Stimulated activated CD4-positive, alpha-beta T cell treated with anti-CD3 and anti-CD28 coated beads, Interleukin-15, amount 100 ng/mL, for 24 hours (primary cell): ENCODE results near the gene SWSAP1.

ENCODE experiments used
- DNase-seq: peaks from one replicate; pipeline ENCODE4 v3.0.0-alpha.2; 2020

Gene SWSAP1

DNA sequence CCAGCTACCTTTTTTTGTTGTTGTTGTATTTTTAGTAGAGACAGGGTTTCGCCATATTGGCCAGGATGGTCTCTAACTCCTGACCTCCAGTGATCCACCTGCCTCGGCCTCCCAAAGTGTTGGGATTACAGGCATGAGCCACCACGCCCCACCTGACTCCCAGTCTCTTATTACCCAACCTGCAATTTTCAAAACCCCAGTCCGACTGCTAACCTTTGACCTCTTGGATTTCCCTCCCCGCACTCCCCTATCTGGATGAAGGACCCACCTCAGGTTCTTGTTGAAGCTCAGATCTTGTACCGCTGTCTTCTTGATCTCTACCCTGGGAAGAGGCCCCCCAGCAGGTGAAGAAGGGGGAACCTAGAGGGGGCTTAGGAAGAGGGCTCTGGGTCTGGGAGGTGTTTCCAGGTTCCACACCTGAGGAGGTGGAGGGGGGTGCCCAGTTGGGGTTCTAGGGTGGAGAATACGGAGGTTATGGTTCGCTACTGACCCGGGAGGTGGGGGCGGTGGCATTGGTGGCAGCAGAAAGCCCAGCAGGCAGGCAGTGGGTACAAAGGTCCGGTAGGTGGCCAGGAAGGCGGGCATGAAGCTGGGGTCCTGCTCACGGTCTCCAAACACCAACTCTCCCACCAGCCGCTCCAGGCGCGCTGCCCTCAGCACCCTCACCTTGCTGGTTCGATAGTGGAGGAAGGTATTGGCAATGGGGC is 42.0 kb downstream of the SWSAP1 start:
- DNase-seq = no peak

DNA sequence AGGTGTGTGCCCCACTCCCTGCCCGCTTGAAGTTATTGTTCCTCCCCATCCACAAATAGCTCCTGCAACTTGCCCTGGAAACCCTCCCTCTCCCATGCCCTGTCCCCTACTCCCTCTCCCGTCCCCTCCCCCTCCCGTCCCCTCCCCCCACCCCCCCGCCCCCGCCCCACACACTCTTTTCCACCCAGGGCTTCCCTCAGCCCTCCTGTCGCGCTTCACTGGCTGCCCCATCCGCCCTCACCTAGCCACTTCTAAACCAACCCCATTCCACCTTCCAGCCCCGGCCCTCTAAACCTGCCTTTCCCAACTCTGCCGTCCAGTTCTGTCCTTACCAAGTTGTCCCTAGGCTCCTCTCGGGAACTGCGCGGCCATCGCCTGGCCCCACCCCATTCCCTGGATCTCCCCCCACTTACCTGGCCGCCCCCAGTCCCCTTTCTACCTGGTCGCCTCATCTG is 43.7 kb downstream of the SWSAP1 start:
- DNase-seq = no peak

- no peak for DNase-seq
These were observed 44.4 kb downstream of the SWSAP1 start, which contains the start of gene RGL3 for GRCh38 chr19:11418549-11419506. Gene RGL3 (minus strand): TSS chr19:11419314. CDS start chr19:11419278, 36 bp downstream.

GRCh38 chr19:11420429-11421370 is 46.2 kb downstream of the SWSAP1 start:
- no peak for DNase-seq

DNA sequence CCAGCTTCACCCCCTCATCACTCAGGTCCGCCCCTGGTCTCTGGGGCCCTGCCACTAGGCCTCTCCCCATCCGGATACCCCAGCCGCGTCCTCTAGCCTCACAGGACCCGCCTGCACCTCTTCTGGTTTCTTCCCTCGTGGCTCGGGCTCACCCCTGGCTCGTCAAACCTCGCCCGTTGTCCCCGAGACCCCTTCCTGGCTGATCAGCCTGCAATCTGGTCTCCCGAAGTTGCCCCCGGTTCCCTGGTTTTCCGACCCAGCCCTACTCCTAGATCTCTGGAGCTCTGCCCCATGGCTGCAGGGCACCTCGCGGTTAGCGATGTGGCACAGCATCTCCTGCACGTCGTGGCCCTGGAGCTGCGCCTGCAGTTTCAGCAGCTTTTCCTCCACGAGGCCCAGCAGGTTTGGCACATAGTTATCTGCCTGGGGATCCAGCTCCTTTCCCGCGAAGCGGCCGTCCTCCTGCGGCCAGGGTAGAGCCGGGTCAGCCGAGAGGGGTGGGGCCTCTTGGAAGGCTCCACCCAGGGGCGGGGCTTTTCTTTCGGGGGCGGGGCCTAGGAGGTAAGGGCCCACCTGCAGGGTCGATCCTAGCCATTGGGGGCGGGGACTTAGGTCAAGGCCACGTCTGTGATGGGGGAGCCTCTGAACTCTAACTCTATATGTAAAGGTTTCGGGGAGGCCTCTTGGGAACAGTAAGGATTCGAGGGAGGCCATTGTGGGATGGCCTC is 47.1 kb downstream of the SWSAP1 start:
- peak; percentile 47 for DNase-seq

GRCh38 chr19:11422163-11423065 is 47.9 kb downstream of the SWSAP1 start:
- DNase-seq = peak; percentile 83

DNA sequence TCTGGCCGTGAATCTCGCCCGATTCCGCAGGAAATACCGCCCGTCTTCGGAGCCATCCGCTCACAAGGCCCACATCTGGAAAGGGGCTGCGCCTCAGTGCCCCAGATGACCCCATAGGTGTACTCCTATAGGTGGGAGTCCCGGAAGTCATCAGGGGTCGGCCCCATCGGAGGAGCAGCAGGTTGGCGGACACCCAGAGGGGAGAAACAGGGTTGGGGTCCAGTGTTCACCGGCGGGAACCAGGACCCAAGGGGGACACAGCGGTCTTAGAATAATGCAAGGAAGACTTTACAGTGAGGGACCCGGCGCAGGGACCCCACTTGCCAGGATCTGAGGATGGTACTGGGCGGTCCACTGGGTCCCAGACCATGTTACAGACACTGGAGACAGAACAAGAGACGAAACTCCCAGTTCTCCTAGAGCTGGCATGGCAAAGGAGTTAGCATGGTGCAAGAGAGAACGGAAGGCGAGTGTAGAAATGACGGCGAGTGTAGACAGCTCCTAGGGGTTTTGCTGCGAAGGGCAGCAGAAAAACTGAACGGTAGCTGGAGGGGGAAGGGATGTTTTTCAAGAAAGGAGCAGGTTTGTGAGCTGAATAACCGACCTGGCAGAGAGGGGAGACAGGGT is 48.8 kb downstream of the SWSAP1 start:
- no peak for DNase-seq

- no peak for DNase-seq
These were observed 49.3 kb downstream of the SWSAP1 start for GRCh38 chr19:11423791-11424181.
